GM12874 (cell line): ENCODE data around the gene MYPN.

Experiments
- TF ChIP-seq, protein P1 (sequence below): IDR thresholded peaks from 2 replicates; pipeline ENCODE4 v1.5.1; 2011; ENCODE audit warnings: low read depth, mild to moderate bottlenecking, control low read depth, low read length, moderate library complexity; ENCODE audit not compliant: insufficient read depth

The MYPN gene, protein sequence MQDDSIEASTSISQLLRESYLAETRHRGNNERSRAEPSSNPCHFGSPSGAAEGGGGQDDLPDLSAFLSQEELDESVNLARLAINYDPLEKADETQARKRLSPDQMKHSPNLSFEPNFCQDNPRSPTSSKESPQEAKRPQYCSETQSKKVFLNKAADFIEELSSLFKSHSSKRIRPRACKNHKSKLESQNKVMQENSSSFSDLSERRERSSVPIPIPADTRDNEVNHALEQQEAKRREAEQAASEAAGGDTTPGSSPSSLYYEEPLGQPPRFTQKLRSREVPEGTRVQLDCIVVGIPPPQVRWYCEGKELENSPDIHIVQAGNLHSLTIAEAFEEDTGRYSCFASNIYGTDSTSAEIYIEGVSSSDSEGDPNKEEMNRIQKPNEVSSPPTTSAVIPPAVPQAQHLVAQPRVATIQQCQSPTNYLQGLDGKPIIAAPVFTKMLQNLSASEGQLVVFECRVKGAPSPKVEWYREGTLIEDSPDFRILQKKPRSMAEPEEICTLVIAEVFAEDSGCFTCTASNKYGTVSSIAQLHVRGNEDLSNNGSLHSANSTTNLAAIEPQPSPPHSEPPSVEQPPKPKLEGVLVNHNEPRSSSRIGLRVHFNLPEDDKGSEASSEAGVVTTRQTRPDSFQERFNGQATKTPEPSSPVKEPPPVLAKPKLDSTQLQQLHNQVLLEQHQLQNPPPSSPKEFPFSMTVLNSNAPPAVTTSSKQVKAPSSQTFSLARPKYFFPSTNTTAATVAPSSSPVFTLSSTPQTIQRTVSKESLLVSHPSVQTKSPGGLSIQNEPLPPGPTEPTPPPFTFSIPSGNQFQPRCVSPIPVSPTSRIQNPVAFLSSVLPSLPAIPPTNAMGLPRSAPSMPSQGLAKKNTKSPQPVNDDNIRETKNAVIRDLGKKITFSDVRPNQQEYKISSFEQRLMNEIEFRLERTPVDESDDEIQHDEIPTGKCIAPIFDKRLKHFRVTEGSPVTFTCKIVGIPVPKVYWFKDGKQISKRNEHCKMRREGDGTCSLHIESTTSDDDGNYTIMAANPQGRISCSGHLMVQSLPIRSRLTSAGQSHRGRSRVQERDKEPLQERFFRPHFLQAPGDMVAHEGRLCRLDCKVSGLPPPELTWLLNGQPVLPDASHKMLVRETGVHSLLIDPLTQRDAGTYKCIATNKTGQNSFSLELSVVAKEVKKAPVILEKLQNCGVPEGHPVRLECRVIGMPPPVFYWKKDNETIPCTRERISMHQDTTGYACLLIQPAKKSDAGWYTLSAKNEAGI (N-terminal part only)

GRCh38 chr10:68109331-68109730 is at the start of gene MYPN:
MYPN (plus strand) TSS chr10:68109488; CDS start chr10:68121439, 11,951 bp downstream.
- TF ChIP-seq, protein P1, sequence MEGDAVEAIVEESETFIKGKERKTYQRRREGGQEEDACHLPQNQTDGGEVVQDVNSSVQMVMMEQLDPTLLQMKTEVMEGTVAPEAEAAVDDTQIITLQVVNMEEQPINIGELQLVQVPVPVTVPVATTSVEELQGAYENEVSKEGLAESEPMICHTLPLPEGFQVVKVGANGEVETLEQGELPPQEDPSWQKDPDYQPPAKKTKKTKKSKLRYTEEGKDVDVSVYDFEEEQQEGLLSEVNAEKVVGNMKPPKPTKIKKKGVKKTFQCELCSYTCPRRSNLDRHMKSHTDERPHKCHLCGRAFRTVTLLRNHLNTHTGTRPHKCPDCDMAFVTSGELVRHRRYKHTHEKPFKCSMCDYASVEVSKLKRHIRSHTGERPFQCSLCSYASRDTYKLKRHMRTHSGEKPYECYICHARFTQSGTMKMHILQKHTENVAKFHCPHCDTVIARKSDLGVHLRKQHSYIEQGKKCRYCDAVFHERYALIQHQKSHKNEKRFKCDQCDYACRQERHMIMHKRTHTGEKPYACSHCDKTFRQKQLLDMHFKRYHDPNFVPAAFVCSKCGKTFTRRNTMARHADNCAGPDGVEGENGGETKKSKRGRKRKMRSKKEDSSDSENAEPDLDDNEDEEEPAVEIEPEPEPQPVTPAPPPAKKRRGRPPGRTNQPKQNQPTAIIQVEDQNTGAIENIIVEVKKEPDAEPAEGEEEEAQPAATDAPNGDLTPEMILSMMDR, result no peak

DNA sequence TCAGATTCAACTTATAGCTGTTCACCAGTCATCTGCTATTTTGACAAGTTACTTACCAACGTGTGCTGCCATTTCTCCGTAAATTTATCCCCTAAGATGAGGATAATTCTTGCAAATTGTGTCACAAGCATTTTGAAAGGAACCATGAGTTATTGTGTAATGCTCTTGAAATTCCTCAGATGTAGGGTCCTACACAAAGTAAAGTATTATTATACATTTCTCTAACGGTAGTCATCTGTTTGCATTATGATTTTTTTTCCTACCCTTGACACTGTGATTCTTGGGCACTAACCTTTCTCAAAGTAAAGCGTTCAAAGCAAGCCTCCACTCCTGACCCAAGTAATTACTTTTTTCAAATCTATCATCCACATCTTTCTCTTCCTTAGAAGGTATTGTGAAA is 42.3 kb upstream of the MYPN start:
- TF ChIP-seq, protein P1, result no peak

DNA sequence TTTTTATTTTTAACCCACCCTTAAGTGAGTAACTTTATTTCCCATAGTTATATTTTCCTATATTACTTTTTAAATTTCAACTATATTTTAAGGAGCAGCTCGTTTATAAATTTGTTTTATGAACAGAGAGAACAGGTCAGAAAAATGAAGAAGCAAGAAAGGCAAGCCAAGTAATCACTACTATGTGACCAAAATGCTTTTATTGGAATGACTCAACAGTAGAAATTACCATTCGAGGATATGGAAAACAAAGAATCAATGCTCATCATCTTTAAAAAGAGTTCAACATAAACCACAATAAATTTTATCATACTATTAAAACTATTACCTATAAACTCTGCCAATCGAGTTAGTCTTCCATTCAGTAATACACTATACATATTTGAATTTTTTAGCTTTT is 41.8 kb upstream of the MYPN start:
- TF ChIP-seq, protein P1, result no peak

GRCh38 chr10:68073631-68074030 is 35.7 kb upstream of the MYPN start:
- TF ChIP-seq, protein P1, result no peak

GRCh38 chr10:68074031-68074774 is 35.1 kb upstream of the MYPN start:
- TF ChIP-seq, protein P1, result no peak

- TF ChIP-seq, protein P1, result no peak
These were observed 34.3 kb upstream of the MYPN start, which contains the start of gene HERC4 for GRCh38 chr10:68074775-68075549. HERC4 (minus strand) TSS chr10:68075283; CDS start chr10:68073108, 2,175 bp downstream.
